ENCODE data around the gene DPYSL3.

DPYSL3 gene

DNA sequence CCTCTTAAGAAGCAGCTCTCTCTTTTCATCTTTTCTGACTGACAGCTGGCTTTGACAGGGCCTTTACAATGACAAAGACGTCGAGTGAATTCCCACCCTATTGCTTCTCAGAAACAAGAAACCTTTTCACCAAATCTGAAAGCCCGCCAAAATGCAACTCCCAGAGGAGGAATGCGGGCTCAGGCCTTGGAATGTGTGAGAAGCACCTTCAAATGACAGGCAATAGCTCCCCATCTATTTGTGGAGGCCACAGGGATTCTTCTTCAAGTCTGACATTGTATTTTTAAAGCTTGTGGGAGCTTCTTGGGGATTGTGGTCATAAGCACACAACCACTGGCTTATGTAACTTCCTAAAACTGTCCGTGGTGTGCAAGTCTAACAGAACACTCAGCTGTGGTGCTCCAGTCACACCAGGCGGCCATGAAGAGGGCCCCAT is 72.7 kb downstream of the DPYSL3 start:
- DNase-seq (ENCODE audit: low read depth) = no peak

DNA sequence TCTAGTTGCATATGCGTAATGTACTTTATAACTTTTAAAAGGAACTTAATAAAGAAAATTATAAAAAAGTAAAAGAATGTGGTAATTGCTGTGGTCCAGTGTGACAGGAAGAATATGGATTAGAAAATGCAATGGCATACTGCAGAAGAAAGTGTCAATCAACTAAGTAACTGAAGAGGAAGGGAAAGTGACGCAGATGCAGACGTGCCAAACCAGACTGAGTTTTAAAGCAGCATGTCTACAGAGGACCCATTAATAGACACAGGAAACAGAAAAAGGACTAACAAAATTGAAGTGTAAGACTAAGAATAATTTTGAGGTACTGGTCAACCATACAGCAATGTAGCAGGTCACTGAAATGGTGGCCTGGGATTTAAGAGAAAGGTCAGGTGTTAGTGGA is 73.3 kb downstream of the DPYSL3 start:
- DNase-seq (ENCODE audit: low read depth) = no peak

DNA sequence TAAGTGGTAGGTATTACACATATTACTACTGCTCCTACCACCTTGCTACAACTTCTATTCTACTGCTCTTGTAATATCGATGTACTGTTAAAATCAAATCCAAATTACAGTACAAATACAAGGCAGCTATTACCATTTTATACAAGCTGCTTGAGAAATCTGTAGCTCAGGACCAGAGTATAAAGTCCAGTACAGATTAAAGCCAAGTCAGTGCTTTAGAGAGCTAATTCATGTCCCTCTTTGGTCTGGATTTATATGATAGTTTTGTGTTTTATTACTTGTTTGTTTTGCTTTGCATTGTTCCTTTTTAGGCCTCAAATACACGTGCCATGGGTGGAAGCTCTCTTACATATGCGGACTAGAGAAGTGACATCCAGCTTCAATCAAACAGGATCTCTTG is 75.8 kb downstream of the DPYSL3 start:
- DNase-seq (ENCODE audit: low read depth) = no peak

DNA sequence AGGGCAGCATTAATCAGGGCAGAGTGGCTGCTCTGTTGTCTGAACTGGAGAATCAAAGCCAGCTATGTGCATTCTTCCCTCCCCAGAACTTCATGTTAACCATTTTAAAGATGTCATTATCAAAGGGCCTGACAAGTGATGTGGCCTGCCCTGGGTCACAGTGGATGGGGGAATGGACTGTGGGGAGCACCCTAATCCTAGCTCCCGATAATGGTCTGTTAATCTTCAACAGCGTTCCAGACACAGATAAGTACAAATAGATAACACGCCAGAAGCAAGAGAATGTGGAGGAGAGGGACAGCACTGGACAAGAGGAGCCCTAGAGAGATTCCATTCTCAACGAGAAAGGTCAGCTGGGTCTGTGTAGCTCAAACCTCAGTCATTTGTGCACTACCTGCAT is 77.5 kb downstream of the DPYSL3 start:
- DNase-seq (ENCODE audit: low read depth) = no peak

DNA sequence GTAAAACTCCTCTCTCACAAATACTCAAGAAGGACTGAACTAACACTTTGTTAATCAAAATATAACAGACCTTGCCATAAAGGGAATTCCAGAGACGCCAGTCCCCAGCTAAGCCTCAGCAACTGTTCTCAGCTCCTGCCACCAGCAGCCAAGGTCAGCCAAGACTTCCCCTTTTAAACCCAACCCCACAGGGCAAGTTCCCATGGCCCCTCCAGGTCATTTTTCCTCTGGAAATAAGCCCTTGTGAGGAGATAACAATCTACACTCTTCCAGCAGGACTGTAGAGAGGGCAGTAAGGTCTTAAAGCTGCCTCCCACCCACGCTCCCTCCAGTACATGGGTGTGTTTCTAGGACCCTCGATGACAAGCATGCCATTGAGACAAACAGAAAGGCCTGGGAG is 78.3 kb downstream of the DPYSL3 start:
- DNase-seq (ENCODE audit: low read depth) = no peak

DNA sequence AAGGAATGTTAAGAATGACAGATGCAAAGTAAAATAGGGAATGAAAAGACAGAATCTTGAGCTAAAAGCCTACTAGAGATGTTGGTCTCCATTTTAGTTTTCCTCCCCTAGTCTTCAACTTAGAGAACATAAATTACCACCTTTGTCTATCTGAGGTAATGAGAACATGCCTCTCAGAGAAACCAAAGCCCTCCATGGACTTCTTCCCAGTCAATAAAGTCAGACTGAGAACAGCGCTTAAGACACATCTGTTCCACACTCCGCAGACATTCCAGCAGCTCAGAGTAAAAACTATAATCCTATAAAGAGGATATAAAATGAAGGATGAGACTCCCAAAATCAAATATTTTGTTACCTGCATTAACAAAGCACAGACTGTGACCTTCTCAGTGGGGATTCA is 79.2 kb downstream of the DPYSL3 start:
- DNase-seq (ENCODE audit: low read depth) = no peak

DNA sequence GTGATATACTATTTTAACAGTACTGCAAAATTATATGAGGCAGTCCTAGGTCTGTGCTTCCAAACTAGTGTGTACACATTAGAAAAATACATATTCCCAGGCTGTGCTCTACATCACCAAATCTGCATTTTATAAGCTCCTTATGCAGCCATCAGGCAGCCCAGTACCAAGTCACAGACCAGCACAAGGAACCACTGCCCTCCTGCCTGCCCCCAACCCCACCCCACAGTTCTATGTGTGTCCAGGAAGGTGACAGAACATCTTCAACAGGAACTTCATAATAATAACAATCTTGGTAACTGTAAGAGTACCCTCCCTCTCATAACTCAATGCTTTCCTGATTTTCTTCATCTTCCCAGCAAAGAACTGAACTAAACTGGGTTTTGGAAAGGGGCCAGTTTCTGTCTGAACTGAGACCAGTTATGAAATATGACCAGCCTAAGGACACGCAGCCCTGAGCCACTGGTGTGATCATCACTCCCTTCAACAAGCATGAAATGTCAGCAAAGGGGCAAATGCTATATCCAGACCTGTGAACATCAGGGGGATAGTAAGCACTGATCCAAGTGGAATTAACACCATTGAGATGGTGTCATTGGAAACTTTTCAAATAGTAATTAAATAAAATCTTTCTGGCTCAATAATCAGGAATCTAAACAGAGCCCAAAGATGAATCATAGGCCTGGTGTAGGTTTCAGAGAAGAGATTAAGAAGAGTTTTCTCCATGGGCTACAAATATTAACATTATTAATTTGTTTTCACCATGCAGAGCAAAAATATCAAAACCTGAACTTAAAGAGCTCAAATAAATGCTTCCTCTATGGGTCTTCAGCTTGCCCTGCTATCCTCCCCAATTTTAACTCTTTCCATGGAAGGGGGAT is 82.1 kb downstream of the DPYSL3 start:
- no peak for DNase-seq (ENCODE audit: low read depth)

DNA sequence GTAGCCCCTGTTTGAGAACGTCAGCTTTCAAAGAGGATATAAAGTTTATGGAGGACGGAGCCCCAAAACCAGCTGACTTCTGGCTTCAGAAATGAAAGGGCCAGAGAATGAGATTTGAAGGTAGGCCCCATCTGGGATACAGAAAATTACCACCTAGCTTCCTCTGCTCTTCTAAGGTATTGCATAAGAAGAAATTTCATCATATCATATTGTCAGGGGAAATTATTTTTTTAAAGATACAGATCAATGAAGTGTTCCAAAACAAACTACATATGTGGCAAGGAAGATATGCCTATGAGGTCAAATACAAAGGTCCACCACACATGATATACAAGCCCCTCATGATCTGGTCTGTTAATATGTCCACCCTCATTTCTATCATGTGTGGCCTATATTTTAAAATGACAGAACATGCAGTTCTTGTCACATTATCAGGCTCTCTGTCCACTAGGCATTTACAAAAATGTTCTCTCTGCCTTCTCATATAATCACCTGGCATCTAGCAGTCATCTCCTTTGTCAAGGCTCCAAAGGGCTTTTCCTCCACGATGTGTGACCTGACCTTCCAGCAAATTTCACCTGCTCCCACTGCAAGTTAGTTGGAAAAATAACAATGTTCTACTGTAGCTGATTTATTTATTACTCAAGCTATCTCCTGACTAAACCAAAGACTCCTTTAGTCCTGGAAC is 83.1 kb downstream of the DPYSL3 start:
- DNase-seq (ENCODE audit: low read depth) = no peak

DNA sequence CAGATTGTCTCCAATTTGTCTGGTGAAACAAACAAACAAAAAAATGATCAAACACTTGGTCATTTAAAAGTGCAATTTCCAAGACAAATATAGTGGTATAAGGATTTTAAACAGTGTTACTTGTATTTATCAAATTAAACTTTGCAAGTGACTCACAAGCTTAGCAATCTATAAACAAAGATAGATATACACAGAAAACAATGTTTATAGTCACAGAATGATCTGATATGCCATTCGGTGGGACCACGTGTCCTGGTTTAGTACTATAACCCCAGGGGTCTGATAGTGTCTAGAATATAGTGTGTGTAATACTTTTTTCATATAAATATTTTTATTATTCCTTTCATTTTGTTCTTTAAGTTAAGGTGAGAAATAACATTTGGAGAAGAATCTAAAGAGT is 91.3 kb downstream of the DPYSL3 start:
- no peak for DNase-seq (ENCODE audit: low read depth)

DNA sequence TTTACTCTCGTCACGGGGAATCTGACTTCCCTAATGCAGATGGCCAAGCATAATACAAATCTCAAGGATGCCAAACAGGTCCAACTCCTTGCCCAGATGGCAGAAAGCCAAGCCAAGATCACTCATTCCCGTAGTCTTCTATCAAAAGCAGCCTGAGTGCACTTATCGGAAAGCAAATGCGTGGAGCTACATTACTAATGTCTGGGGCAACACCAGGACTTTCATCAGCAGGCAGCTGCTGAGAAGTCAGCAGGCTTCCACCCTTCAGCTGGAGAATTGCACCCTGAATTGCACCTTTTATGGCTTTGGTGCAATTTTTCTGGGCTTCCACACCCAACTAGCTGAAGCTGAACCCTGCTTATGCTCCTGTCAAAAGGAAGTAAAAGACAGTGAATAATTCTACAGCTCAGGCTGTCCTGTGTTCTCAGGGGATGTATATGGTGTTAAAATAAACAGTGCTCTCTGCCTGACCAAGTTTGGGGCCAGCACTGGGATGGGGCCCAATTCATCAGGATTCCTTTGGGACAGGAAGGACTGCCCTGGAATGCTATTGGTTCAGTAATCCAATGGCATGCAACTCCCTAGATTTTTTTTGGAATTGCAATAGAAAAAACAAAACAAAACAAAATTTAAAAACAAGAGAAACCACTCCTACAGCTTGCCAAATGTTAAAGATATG is 92.6 kb downstream of the DPYSL3 start:
- DNase-seq (ENCODE audit: low read depth) = no peak

DNA sequence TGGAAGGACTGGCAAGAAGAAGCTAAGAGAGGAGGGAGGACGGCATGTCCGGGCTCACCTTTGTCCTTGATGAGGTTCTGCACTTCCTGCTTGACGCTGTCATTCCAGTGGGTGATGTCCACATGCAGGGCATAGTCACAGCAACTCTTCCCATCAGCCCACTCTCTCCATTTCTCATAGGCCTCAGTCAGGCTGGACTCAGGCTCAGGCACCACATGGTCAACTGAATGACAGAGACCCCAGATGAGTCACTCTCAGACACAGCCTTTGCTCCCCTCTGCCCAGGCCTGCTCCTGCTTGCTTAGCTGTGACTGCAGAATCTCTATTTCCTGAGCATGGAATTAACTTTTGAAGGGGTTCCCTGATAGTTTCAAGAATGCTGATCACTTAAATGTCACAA is 94.2 kb downstream of the DPYSL3 start:
- DNase-seq (ENCODE audit: low read depth) = no peak

DNA sequence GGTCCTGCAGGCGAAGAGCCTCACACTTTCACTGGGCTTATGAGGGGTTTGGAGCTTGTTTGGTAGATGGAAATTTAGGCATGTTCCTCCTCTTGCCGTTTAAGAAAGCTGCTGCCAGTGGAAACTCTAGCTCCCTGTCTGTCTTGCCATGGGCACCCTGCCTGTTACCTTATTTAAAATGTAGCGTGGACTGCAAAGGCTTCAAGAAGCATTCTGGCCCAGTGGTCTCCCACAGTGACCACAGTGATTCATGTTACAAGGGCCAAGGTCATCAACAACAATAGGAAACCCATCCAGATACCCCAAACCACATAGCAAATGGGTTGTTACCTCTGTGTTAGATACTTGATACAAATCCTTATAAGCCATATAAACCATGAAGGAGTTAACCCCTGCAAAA is 96.6 kb downstream of the DPYSL3 start:
- no peak for DNase-seq (ENCODE audit: low read depth)

DNA sequence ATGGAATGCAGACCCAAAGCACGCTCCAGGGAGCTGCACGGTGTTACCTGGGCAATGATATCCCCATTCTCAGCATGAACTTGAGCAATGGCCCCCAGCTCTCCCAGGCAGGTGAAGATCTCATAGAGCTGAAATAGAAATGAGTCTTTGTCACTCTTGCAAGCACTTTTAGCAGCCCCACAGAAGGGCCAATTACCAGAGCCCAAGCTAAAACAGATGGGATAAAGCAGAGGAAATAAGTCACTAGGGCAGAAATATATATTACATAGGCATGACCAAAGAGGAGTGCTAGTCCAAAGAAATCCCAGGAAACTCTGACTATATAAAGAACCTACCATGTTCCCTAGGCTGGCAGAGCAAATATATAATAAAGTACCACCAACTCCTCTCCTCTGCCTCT is 97.3 kb downstream of the DPYSL3 start:
- DNase-seq (ENCODE audit: low read depth) = no peak

DNA sequence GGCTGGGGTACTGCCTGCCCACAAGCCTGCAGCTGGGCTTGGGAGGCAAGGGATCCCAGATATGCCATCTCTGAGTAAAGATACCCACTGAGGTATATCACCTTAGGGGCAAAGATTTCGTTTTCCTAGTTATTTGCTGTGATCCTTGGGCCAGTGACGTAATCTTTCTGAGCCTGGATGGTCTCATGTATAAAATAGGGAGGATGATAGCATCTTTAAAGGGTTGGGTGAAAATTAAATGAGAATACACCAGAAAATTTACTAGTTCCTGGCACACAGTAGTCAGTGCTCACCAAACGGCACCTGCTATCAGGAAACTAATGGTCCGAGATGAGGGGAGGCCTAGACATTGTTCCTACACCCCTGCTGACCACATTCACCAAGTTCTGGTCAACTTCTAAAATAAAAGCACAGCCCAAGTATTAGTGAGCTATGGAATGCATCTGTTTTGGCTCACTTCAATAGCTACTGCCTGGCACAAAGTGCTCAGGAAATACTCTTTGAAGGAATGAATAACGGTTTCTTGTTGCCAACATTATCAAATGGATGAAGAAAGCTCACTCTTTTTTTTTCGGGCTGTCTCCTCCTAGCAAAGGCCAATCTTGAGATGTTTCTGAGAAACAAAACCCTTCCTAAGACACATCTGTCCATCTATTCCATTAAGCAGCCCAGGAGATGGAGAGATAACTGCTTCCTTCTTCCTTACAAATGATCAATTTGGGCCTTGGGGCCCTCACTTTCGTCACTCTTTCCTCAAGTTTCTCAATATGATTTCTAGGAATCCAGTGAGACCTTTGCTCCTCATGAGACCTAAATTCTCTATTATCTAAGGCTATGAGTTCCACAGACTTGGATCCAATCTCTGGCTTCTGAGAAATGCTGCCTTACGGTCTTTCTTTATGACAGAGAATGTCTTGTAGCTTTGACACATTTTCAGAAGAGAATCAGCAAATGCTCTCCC is 98.2 kb downstream of the DPYSL3 start:
- no peak for DNase-seq (ENCODE audit: low read depth)

DNA sequence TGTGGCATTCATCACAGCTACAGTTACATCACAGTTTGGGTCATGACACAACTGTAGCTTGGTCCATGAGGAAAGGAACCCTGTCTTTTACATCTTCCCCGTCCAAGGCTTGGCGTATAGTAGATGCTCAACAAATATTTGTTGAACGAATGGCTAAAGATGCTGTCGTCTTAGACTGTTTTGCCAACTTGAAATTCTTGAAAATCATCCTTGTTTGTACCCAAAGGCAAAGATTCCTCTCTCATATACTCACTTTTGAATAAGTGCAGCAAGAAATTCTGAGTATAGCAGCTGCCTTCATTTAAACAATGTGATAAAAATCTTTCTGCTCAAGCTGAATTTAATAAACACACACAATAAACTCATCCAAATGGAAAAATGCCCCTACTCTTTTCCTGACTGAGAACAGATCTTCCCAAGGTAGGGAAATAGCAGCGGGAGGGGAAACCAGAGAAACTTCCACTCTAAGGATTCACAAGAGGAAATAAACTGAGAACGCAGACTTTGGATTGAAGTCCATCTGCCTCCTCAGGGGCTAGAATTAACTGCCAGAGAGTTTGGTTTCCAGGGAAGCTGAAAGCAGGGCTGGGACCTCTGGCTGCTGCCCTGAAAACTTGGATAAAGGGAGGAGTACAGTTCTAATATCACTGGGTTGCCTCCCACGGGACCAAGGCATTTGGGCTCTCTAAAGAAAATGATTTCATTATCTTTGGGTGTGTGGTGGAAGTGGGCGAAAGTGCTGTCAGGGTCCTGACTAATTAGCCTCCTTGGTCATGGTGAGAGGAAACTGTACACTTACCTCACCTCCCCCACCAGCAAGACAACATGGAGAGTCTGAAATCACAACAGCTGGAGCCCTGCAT is 99.1 kb downstream of the DPYSL3 start:
- no peak for DNase-seq (ENCODE audit: low read depth)

DNA sequence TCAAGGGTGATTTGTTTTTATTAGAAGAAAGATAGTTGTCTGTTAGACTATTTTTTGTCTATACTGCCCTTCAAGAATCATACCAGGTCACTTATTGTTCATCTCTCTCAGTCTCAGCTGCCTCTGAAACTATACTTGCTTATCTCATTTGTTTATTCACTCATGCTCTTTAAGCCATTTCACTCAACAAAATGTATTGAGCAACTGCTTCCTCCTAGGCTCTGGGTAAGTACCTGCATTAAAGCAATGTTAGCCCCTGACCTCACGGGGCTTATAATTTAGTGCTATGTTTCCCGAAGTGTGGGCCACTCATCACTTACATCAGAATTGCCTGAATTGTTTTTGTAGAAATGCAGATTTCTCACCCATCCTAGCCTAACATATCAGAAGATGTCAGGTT is 100.9 kb downstream of the DPYSL3 start:
- no peak for DNase-seq (ENCODE audit: low read depth)

DNA sequence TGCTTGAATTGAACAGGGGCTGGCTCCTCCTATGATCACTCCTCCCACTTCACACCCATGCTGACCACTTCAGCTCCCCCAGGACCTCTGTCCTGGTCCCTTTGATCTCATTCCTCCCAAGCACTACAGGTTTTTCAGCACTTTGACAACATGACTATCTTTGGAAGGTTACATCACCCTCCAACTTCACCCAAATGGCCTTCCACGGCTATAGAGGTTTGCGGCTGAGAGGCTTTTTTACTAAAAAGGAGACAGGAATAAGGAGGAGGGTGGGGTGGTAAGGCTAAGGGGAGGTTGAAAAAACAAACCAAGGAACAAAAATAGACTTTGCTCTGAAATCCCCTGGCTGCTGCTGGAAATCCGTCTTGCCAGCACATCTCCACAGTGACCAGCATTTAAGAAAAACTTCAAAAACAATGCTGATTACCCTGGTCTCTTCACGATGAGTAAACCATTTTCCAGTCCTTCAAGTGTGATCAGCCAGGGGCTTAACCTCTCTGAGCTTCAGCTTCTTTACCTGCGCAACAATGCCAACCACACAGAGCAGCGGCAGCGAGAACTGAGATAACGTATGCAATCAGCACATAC is 102.7 kb downstream of the DPYSL3 start:
- no peak for DNase-seq (ENCODE audit: low read depth)

DNA sequence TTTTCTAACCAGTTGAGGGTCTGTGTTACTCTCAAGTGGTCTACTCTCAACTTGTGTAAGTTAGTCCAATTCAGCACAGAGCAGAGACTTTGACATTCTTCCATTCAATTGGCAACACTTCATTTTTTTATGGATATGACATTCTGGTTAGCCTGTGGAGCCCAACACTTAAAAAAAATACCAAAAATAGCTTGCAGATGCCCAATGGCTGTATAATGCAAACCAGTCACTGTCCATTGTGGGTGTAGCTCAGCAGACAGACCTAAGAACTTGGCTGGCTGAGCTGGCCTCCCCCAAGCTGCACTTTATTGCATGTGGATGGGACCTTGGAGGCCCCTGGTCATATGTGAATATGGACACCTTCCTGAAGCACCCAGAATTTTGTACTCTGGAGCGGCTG is 103.2 kb downstream of the DPYSL3 start:
- DNase-seq (ENCODE audit: low read depth) = no peak

DNA sequence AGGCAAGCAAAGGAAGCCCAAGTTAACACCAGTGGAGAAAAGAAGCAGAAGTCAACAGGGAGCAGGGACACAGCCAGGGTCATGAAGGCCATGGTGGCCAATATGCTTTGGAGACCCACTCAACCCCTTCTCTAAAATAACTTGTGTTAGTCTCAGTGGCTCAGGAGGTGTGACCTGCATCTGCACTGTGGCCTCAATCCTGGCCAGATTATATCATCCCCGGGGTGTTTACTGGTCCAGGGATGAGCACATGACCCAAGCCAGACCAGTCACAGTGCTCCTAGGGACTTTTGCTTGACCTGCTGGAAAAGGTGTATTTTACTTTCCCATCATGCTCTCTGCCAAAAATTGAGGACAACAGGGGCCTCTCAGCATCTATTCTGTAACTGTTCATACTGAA is 105.2 kb downstream of the DPYSL3 start:
- no peak for DNase-seq (ENCODE audit: low read depth)

Measured in stimulated activated CD8-positive, alpha-beta memory T cell treated with anti-CD3 and anti-CD28 coated beads, Interleukin-12 subunit alpha, Interleukin-12 subunit beta, amount 100 ng/mL, for 4 hours (primary cell).